Stomach (tissue), 9 donors: ENCODE measurements around the gene WLS. TPM values are rescaled to one million over a fixed set of nuclear protein-coding genes. Genes with fewer than 3 reads are reported as not detected.

ENCODE experiments used
- DNase-seq, 2 donors: peaks; one replicate each; pipeline versions ENCODE4 v3.0.0 to v3.0.0-alpha.2; 2013 to 2019
- H3K27ac ChIP-seq, 5 donors: fragments of 200-600 bp in 4 of 5; sonication (generic) in 4 of 5; one replicate each; pipeline ENCODE4 v1.5.1; 2013 to 2019; ENCODE audit warnings: mild to moderate bottlenecking in 1 of 5, moderate library complexity in 1 of 5
- H3K27me3 ChIP-seq, 3 donors: fragments of 200-600 bp; sonication (generic); one replicate each; pipeline ENCODE4 v1.5.1; 2017 to 2019; ENCODE audit warnings: mixed run types in 1 of 3
- H3K36me3 ChIP-seq, 4 donors: fragments of 200-600 bp; sonication (generic); 1 replicate in 3 of 4; 2 replicates in 1 of 4; pipeline ENCODE4 v1.5.1; 2016 to 2019
- H3K4me1 ChIP-seq, 4 donors: fragments of 200-600 bp; sonication (generic); one replicate each; pipeline ENCODE4 v1.5.1; 2016 to 2019
- H3K4me3 ChIP-seq, 4 donors: fragments of 200-600 bp; sonication (generic) in 3 of 4; one replicate each; pipeline ENCODE4 v1.5.1; 2016 to 2019; ENCODE audit warnings: mild to moderate bottlenecking in 1 of 4
- H3K9me3 ChIP-seq, 4 donors: fragments of 200-600 bp; sonication (generic); one replicate each; pipeline ENCODE4 v1.5.1; 2016 to 2019
- CTCF ChIP-seq, 7 experiments: fragments of 450-650 bp in 4 of 7; fragments of 200-600 bp in 3 of 7; sonication (generic) in 3 of 7; IDR thresholded peaks; one replicate each; pipeline ENCODE4 v1.5.1; 2016 to 2019; ENCODE audit warnings: antibody characterized with exemption in 7 of 7, control low read depth in 2 of 7, mild to moderate bottlenecking in 1 of 7
- EP300 ChIP-seq: sonication (generic); formaldehyde crosslinking; IDR thresholded peaks from one replicate; pipeline ENCODE4 v1.6.1; 2017; ENCODE audit warnings: antibody characterized with exemption
- POLR2A ChIP-seq, 4 donors: fragments of 450-650 bp; IDR thresholded peaks; one replicate each; pipeline ENCODE4 v1.6.1; 2016; ENCODE audit warnings: antibody characterized with exemption in 4 of 4, control low read depth in 2 of 4, mild to moderate bottlenecking in 1 of 4, moderate library complexity in 1 of 4
- POLR2AphosphoS5 ChIP-seq, 3 donors: sonication (generic); formaldehyde crosslinking; IDR thresholded peaks; one replicate each; pipeline ENCODE4 v1.6.1; 2016; ENCODE audit warnings: antibody characterized with exemption in 3 of 3
- WGBS, 5 donors: extraction: QIAGEN DNeasy Blood & Tissue Kit in 3 of 5; methylation state at CpG; one replicate each; pipeline versions ENCODE4 v1.1.5 to v1.1.7; 2013 to 2018; 5-methylcytosine and 5-hydroxymethylcytosine counted together
- intact Hi-C: fragments of 100-400 bp; cut with DNase I; formaldehyde crosslinking; loops from one replicate; pipeline ENCODE4 v1.15.1; 2023; ENCODE audit warnings: low total_unique reads
- polyA plus RNA-seq, 3 donors: library from polyadenylated mRNA; stranded (reverse); fragments of 200-250 nt; gene quantifications; one replicate each; pipeline ENCODE4 v1.2.3, GENCODE V29; 2013
- total RNA-seq, 5 donors: library from RNA; depleted of rRNA; stranded (reverse); fragments of >200 nt; gene quantifications; one replicate each; pipeline versions ENCODE4 v1.1.0 to v1.2.3, GENCODE V29; 2014 to 2016
- donor health status: healthy with polysubstance abuse.
- donor health status: Bipolar disorder and iron deficiency.
- donor health status: healthy.

The WLS gene
- total and polyA plus RNA-seq, 8 donors: 17.9 to 194 (median 66.8) TPM

- no peak for TF ChIP-seq POLR2A (IDR thresholded peaks at IDR 0.05)
- intact Hi-C loops: loop anchor here (10.0 kb wide), 1 partner anchor 66 kb away; the partner anchor contains the start of gene WLS
- no peak overlapping the region for H3K27ac ChIP-seq
- peaks cover 6 to 38% (median 17%) of the 10 kb centered on the region in 4 donors for H3K4me1 ChIP-seq
- H3K9me3 ChIP-seq: no peaks in the 10 kb centered on the region
- no peaks in the 10 kb centered on the region for H3K27me3 ChIP-seq
- DNase-seq: no peak
- no peaks in the 10 kb centered on the region for H3K36me3 ChIP-seq
- no peak overlapping the region for H3K4me3 ChIP-seq
- 45 to 65% (median 52%) methylated on average over 4 of the region's 4 CpGs for WGBS, 5 donors
Measured at GRCh38 chr1:68168545-68169171, 63.7 kb downstream of the WLS start.

DNA sequence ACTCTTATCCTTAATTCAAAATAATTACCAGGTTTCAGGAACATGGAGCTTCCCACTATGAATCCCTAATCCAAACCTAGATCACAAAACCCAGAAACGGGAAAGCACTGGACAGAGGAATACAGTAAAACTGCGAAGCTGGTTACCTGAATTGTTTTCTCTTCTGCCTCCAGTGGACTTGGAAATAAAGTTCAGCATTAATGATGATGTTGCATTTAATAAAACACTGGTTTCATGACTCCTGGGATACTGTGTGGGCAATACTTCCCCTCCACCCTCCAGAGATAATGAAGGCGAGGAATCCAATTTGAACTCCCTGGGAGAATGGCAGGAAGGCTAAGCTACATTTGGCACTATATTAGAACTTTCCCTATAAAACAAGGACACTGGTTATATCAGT lies 65.1 kb downstream of the WLS start:
- no peak overlapping the region for H3K4me3 ChIP-seq
- DNase-seq: no peak
- WGBS, 5 donors: 92 to 98% (median 96%) methylated on average over 3 of the region's 3 CpGs
- peaks cover 0 to 26% (median 6%) of the 10 kb centered on the region in 4 donors for H3K4me1 ChIP-seq
- TF ChIP-seq POLR2A (IDR thresholded peaks at IDR 0.05) (no peak), EP300 (no peak), POLR2AphosphoS5 (IDR thresholded peaks at IDR 0.05) (no peak), CTCF (IDR thresholded peaks at IDR 0.05) (no peak)
- H3K9me3 ChIP-seq: no peaks in the 10 kb centered on the region
- H3K36me3 ChIP-seq: peaks cover 0 to 13% (median 8%) of the 10 kb centered on the region in 4 donors
- intact Hi-C loops: loop anchor here (10.0 kb wide), 1 partner anchor 68 kb away; the partner anchor contains the start of gene WLS
- H3K27ac ChIP-seq: no peak overlapping the region
- H3K27me3 ChIP-seq: no peaks in the 10 kb centered on the region

DNA sequence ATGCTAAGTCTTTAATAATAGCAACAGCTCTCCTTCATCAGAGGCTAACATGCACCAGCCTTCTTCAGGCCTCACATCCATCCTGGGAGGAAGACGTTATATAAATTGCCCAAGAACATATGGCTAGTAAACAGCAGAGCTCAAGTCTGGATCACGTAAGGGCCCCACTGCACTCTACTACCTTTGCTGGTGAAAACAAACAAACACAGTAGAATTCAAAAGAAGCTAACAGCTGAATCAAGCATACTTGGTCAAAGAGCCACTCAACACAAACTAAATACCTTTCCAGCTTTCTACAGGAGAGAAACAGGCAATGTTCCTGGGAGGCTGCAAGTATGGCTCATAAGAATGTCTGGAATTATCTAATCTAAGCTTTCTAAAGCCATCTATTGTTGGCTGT lies 66.0 kb downstream of the WLS start:
- Histone ChIP-seq H3K27me3 (no peaks in the 10 kb centered on the region), H3K4me1 (peaks cover 0 to 26% (median 6%) of the 10 kb centered on the region in 4 donors), H3K9me3 (no peaks in the 10 kb centered on the region), H3K27ac (no peak overlapping the region), H3K4me3 (no peak overlapping the region), H3K36me3 (peaks cover 0 to 17% (median 14%) of the 10 kb centered on the region in 4 donors)
- TF ChIP-seq POLR2AphosphoS5 (IDR thresholded peaks at IDR 0.05) (no peak), CTCF (IDR thresholded peaks at IDR 0.05) (no peak)
- WGBS, 5 donors: 74 to 90% (median 81%) methylated on average over 2 of the region's 2 CpGs
- DNase-seq: no peak
- intact Hi-C loops: loop anchor here (10.0 kb wide), 1 partner anchor 68 kb away; the partner anchor contains the start of gene WLS

DNA sequence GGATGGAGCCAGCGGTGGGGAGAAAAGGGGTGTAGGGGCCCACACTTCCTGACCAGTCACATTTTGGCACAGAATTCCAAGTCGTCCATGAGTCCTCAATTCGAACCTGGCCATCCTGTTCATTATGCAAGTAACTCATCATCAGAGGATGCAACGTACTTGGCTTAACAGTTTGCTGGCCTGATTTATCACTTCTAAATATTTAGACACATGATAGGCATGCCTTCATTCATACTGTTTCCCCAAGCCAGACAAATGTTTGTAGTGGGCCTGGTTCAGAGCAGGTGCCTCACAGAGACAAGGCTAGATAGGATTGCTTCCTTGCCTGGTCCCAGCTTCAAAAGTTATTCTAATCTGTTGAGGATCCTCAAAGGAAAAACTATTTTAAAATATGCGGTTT lies 66.7 kb downstream of the WLS start:
- WGBS, 5 donors: 73 to 89% (median 78%) methylated on average over 5 of the region's 5 CpGs
- H3K9me3 ChIP-seq: no peaks in the 10 kb centered on the region
- H3K27ac ChIP-seq: no peak overlapping the region
- no peaks in the 10 kb centered on the region for H3K27me3 ChIP-seq
- H3K36me3 ChIP-seq: peaks cover 0 to 17% (median 14%) of the 10 kb centered on the region in 4 donors
- H3K4me3 ChIP-seq: no peak overlapping the region
- intact Hi-C loops: loop anchor here (10.0 kb wide), 1 partner anchor 69 kb away; the partner anchor contains the start of gene WLS
- DNase-seq: no peak
- H3K4me1 ChIP-seq: peaks cover 0 to 26% (median 6%) of the 10 kb centered on the region in 4 donors
- TF ChIP-seq POLR2A (IDR thresholded peaks at IDR 0.05) (no peak), POLR2AphosphoS5 (IDR thresholded peaks at IDR 0.05) (no peak), CTCF (IDR thresholded peaks at IDR 0.05) (no peak), EP300 (no peak)

- no peak for DNase-seq
- Histone ChIP-seq H3K4me3 (no peak overlapping the region), H3K9me3 (no peaks in the 10 kb centered on the region), H3K4me1 (peaks cover 0 to 26% (median 6%) of the 10 kb centered on the region in 4 donors), H3K27me3 (no peaks in the 10 kb centered on the region), H3K27ac (no peak overlapping the region), H3K36me3 (peaks cover 0 to 17% (median 14%) of the 10 kb centered on the region in 4 donors)
- intact Hi-C loops: loop anchor here (10.0 kb wide), 1 partner anchor 70 kb away; the partner anchor contains the start of gene WLS
- TF ChIP-seq POLR2A (IDR thresholded peaks at IDR 0.05) (no peak), EP300 (no peak), POLR2AphosphoS5 (IDR thresholded peaks at IDR 0.05) (no peak), CTCF (IDR thresholded peaks at IDR 0.05) (no peak)
- 88 to 100% (median 90%) methylated on average over 1 of the region's 1 CpG for WGBS, 5 donors
Measured at GRCh38 chr1:68164918-68165317, 67.4 kb downstream of the WLS start.
